ENCODE data around the gene GABPB1.

The GABPB1 gene

DNA sequence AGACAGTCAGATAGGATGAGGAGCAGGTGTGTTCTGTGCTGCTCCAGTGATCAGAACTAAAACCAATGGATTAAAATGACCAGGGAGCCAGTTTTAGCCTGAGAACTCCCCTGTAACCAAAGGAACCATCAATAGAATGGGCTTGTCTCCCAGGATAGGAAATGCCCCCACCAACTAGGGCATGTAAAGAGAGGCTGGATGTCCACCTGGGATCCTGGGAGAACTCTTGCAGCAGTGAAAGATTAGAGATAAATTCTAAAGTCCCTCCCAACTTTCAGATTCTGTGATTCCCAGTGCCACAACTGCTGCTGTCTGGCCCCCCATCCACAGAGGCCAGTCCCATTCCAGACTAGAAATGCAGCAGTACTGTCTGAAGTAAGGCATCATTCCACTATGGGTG, 123.2 kb downstream of the GABPB1 start:
- no peak for DNase-seq (ENCODE audit: low spot score)
- Histone ChIP-seq H3K14ac (ENCODE audit: low read length) (no peak overlapping the region), H3K27me3 (ENCODE audit: control insufficient read depth in 3 of 3, insufficient read depth in 3 of 3, low read depth in 1 of 3, low read length in 3 of 3) (no peaks in the 10 kb centered on the region), H3K9me3 (replicated peaks in 1 of 2; ENCODE audit: control insufficient read depth in 2 of 2, insufficient read depth in 1 of 2, low read depth in 1 of 2, low read length in 2 of 2) (no peaks in the 10 kb centered on the region), H2AK5ac (ENCODE audit: low read depth, low read length) (no peak overlapping the region), H3K4me2 (ENCODE audit: insufficient read depth, low read length, poor library complexity, severe bottlenecking) (no peak overlapping the region), H3K79me1 (ENCODE audit: low read depth, low read length) (no peaks in the 10 kb centered on the region), H3K4ac (ENCODE audit: low read length) (no peak overlapping the region), H3K23ac (ENCODE audit: low read depth, low read length, poor library complexity) (no peak overlapping the region), H3K4me3 (ENCODE audit: low read length in 2 of 2) (no peak overlapping the region), H3K4me1 (ENCODE audit: control insufficient read depth in 2 of 2, insufficient read depth in 1 of 2, low read depth in 1 of 2, low read length in 2 of 2) (no peaks in the 10 kb centered on the region), H3K27ac (replicated peaks; ENCODE audit: low read length) (no peak overlapping the region), H3K9ac (ENCODE audit: low read depth, low read length, poor library complexity) (no peak overlapping the region), H2AFZ (ENCODE audit: low read length) (no peak overlapping the region), H2BK15ac (ENCODE audit: low read length) (no peak overlapping the region), H3K36me3 (replicated peaks in 1 of 2; ENCODE audit: control insufficient read depth in 2 of 2, insufficient read depth in 2 of 2, low read length in 2 of 2) (no peaks in the 10 kb centered on the region), H4K91ac (ENCODE audit: low read depth, low read length, poor library complexity) (no peak overlapping the region), H2BK120ac (ENCODE audit: low read depth, low read length) (no peak overlapping the region), H2BK5ac (ENCODE audit: low read length) (no peak overlapping the region), H2BK12ac (ENCODE audit: low read length) (no peak overlapping the region), H4K8ac (ENCODE audit: low read depth, low read length) (no peak overlapping the region), H3K18ac (ENCODE audit: low read length) (no peak overlapping the region)

DNA sequence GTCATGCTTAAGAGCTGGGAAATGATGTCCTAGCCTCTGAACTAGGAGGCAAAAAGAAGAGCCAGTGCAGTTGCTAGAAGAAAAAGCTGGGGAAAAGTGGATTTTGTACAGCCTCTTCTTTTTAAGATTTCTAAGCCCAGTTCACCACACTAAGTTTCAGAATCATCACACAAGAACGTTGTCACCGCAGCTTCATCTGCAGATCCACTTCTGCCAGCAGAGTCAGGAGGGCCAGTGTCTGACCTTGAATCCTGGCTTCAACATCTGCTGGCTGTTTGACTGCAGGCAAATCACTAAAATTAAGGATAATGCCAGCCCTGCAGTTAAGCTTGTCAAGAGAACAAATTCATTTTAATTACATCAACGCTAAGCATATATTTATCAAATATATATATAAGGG, 125.7 kb downstream of the GABPB1 start:
- no peak for DNase-seq (ENCODE audit: low spot score)
- Histone ChIP-seq H3K4me1 (ENCODE audit: control insufficient read depth in 2 of 2, insufficient read depth in 1 of 2, low read depth in 1 of 2, low read length in 2 of 2) (no peaks in the 10 kb centered on the region), H2AFZ (ENCODE audit: low read length) (no peak overlapping the region), H2BK5ac (ENCODE audit: low read length) (no peak overlapping the region), H3K4me2 (ENCODE audit: insufficient read depth, low read length, poor library complexity, severe bottlenecking) (no peak overlapping the region), H3K4ac (ENCODE audit: low read length) (no peak overlapping the region), H3K18ac (ENCODE audit: low read length) (no peak overlapping the region), H3K23ac (ENCODE audit: low read depth, low read length, poor library complexity) (no peak overlapping the region), H2BK120ac (ENCODE audit: low read depth, low read length) (no peak overlapping the region), H3K14ac (ENCODE audit: low read length) (no peak overlapping the region), H3K27me3 (ENCODE audit: control insufficient read depth in 3 of 3, insufficient read depth in 3 of 3, low read depth in 1 of 3, low read length in 3 of 3) (no peaks in the 10 kb centered on the region), H3K27ac (replicated peaks; ENCODE audit: low read length) (no peak overlapping the region), H4K91ac (ENCODE audit: low read depth, low read length, poor library complexity) (no peak overlapping the region), H3K36me3 (replicated peaks in 1 of 2; ENCODE audit: control insufficient read depth in 2 of 2, insufficient read depth in 2 of 2, low read length in 2 of 2) (no peaks in the 10 kb centered on the region), H3K9ac (ENCODE audit: low read depth, low read length, poor library complexity) (no peak overlapping the region), H2BK12ac (ENCODE audit: low read length) (no peak overlapping the region), H3K9me3 (replicated peaks in 1 of 2; ENCODE audit: control insufficient read depth in 2 of 2, insufficient read depth in 1 of 2, low read depth in 1 of 2, low read length in 2 of 2) (no peaks in the 10 kb centered on the region), H3K79me1 (ENCODE audit: low read depth, low read length) (no peaks in the 10 kb centered on the region), H2AK5ac (ENCODE audit: low read depth, low read length) (no peak overlapping the region), H2BK15ac (ENCODE audit: low read length) (no peak overlapping the region), H4K8ac (ENCODE audit: low read depth, low read length) (no peak overlapping the region), H3K4me3 (ENCODE audit: low read length in 2 of 2) (no peak overlapping the region)
- no CpG with 5 or more reads among the region's 3 CpGs for whole genome bisulfite sequencing, 2 donors (ENCODE audit: extremely low coverage in 2 of 2, insufficient read length in 2 of 2, insufficient replicate concordance in 1 of 2)

DNA sequence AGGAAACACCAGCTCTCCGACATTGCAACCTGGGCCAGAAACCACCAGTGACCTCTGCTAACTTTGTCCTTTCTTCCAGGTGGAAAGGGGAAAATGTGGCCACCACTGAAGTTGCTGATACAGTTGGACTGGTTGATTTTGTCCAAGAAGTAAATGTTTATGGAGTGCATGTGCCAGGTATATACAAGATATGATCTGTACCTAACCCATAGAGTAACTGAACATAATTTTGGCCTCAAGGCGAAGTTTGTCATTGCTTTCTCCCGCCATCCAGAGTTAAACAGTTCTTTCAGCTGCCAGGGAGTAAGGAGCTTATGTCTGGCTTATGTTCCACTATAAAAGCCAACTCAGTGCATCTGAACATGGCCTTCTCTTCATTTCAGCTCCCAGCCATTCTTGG, 126.1 kb downstream of the GABPB1 start:
- Histone ChIP-seq H2BK5ac (ENCODE audit: low read length) (no peak overlapping the region), H3K9me3 (replicated peaks in 1 of 2; ENCODE audit: control insufficient read depth in 2 of 2, insufficient read depth in 1 of 2, low read depth in 1 of 2, low read length in 2 of 2) (no peaks in the 10 kb centered on the region), H2BK15ac (ENCODE audit: low read length) (no peak overlapping the region), H3K9ac (ENCODE audit: low read depth, low read length, poor library complexity) (no peak overlapping the region), H3K4ac (ENCODE audit: low read length) (no peak overlapping the region), H3K14ac (ENCODE audit: low read length) (no peak overlapping the region), H2AK5ac (ENCODE audit: low read depth, low read length) (no peak overlapping the region), H2AFZ (ENCODE audit: low read length) (no peak overlapping the region), H3K27me3 (ENCODE audit: control insufficient read depth in 3 of 3, insufficient read depth in 3 of 3, low read depth in 1 of 3, low read length in 3 of 3) (no peaks in the 10 kb centered on the region), H3K4me1 (ENCODE audit: control insufficient read depth in 2 of 2, insufficient read depth in 1 of 2, low read depth in 1 of 2, low read length in 2 of 2) (no peaks in the 10 kb centered on the region), H4K8ac (ENCODE audit: low read depth, low read length) (no peak overlapping the region), H3K36me3 (replicated peaks in 1 of 2; ENCODE audit: control insufficient read depth in 2 of 2, insufficient read depth in 2 of 2, low read length in 2 of 2) (no peaks in the 10 kb centered on the region), H4K91ac (ENCODE audit: low read depth, low read length, poor library complexity) (no peak overlapping the region), H3K4me3 (ENCODE audit: low read length in 2 of 2) (no peak overlapping the region), H2BK120ac (ENCODE audit: low read depth, low read length) (no peak overlapping the region), H3K18ac (ENCODE audit: low read length) (no peak overlapping the region), H3K4me2 (ENCODE audit: insufficient read depth, low read length, poor library complexity, severe bottlenecking) (no peak overlapping the region), H3K23ac (ENCODE audit: low read depth, low read length, poor library complexity) (no peak overlapping the region), H3K27ac (replicated peaks; ENCODE audit: low read length) (no peak overlapping the region), H2BK12ac (ENCODE audit: low read length) (no peak overlapping the region), H3K79me1 (ENCODE audit: low read depth, low read length) (no peaks in the 10 kb centered on the region)
- no peak for DNase-seq (ENCODE audit: low spot score)
- no CpG with 5 or more reads among the region's 3 CpGs for WGBS, 2 donors (ENCODE audit: extremely low coverage in 2 of 2, insufficient read length in 2 of 2, insufficient replicate concordance in 1 of 2)

DNA sequence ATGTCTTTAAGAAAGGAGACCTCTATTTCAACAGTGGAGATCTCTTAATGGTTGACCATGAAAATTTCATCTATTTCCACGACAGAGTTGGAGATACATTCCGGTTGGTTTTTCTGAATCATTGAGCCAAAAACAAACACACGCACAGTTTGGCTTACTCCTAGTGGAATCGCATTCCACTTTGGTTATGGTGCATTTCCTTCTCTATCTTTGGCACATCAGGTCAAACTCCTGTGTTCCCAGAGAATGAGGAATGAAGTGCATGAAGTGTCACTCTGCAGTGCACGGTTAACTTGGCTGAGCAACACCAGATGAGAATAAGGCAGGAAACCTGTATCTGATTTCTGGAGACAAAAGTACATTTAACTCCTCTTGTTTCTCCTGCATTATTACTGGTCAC, 127.9 kb downstream of the GABPB1 start:
- no peak overlapping the region for H3K4ac ChIP-seq (ENCODE audit: low read length)
- no peak overlapping the region for H3K14ac ChIP-seq (ENCODE audit: low read length)
- no peaks in the 10 kb centered on the region for H3K36me3 ChIP-seq (replicated peaks in 1 of 2; ENCODE audit: control insufficient read depth in 2 of 2, insufficient read depth in 2 of 2, low read length in 2 of 2)
- WGBS, 2 donors (ENCODE audit: extremely low coverage in 2 of 2, insufficient read length in 2 of 2, insufficient replicate concordance in 1 of 2), result no CpG with 5 or more reads among the region's 5 CpGs
- no peak overlapping the region for H4K8ac ChIP-seq (ENCODE audit: low read depth, low read length)
- H3K23ac ChIP-seq (ENCODE audit: low read depth, low read length, poor library complexity), result no peak overlapping the region
- H4K91ac ChIP-seq (ENCODE audit: low read depth, low read length, poor library complexity), result no peak overlapping the region
- no peak for DNase-seq (ENCODE audit: low spot score)
- no peak overlapping the region for H3K4me3 ChIP-seq (ENCODE audit: low read length in 2 of 2)
- no peak overlapping the region for H2AK5ac ChIP-seq (ENCODE audit: low read depth, low read length)
- H3K9ac ChIP-seq (ENCODE audit: low read depth, low read length, poor library complexity), result no peak overlapping the region
- no peak overlapping the region for H2BK15ac ChIP-seq (ENCODE audit: low read length)
- no peak overlapping the region for H3K4me2 ChIP-seq (ENCODE audit: insufficient read depth, low read length, poor library complexity, severe bottlenecking)
- H3K4me1 ChIP-seq (ENCODE audit: control insufficient read depth in 2 of 2, insufficient read depth in 1 of 2, low read depth in 1 of 2, low read length in 2 of 2), result no peaks in the 10 kb centered on the region
- H2AFZ ChIP-seq (ENCODE audit: low read length), result no peak overlapping the region
- no peak overlapping the region for H2BK120ac ChIP-seq (ENCODE audit: low read depth, low read length)
- H2BK12ac ChIP-seq (ENCODE audit: low read length), result no peak overlapping the region
- no peaks in the 10 kb centered on the region for H3K79me1 ChIP-seq (ENCODE audit: low read depth, low read length)
- H3K27me3 ChIP-seq (ENCODE audit: control insufficient read depth in 3 of 3, insufficient read depth in 3 of 3, low read depth in 1 of 3, low read length in 3 of 3), result no peaks in the 10 kb centered on the region
- no peak overlapping the region for H3K27ac ChIP-seq (replicated peaks; ENCODE audit: low read length)
- H2BK5ac ChIP-seq (ENCODE audit: low read length), result no peak overlapping the region
- no peak overlapping the region for H3K18ac ChIP-seq (ENCODE audit: low read length)
- no peaks in the 10 kb centered on the region for H3K9me3 ChIP-seq (replicated peaks in 1 of 2; ENCODE audit: control insufficient read depth in 2 of 2, insufficient read depth in 1 of 2, low read depth in 1 of 2, low read length in 2 of 2)

All from neuronal stem cell (in vitro differentiated cells).